K562 (cell line): Measurements from ENCODE around the gene SLC3A2. TPM values are rescaled to one million over a fixed set of nuclear protein-coding genes. Genes with fewer than 3 reads are reported as not detected.
A peak's percentile ranks its signal among the peaks of the same experiment; 100 is the strongest.

ENCODE experiments used
- ARID2 ChIP-seq: fragments of 450-650 bp; IDR thresholded peaks from 2 replicates; pipeline ENCODE4 v1.6.1; 2017; ENCODE audit warnings: antibody characterized with exemption, mild to moderate bottlenecking
- CC2D1A ChIP-seq: fragments of 450-650 bp; IDR thresholded peaks from 2 replicates; pipeline ENCODE4 v1.6.1; 2017; ENCODE audit warnings: mild to moderate bottlenecking
- CTBP1 ChIP-seq: fragments of 450-650 bp; IDR thresholded peaks from 2 replicates; pipeline ENCODE4 v1.6.1; 2016; ENCODE audit warnings: borderline replicate concordance
- GTF2F1 ChIP-seq: IDR thresholded peaks from 2 replicates; pipeline ENCODE4 v1.6.1; 2011; ENCODE audit warnings: low read depth, low read length, improper control_type of control experiment
- ILF3 ChIP-seq: fragments of 450-650 bp; IDR thresholded peaks from 2 replicates; pipeline ENCODE4 v1.6.1; 2018; ENCODE audit warnings: antibody characterized with exemption, mild to moderate bottlenecking, moderate library complexity, borderline replicate concordance
- MBD2 ChIP-seq: sonication (generic); IDR thresholded peaks from 2 replicates; pipeline ENCODE4 v1.6.1; 2016; ENCODE audit warnings: low read depth, borderline replicate concordance
- PHF8 ChIP-seq: fragments of 200-600 bp; sonication (generic); IDR thresholded peaks from 2 replicates; pipeline ENCODE4 v1.6.1; 2012; ENCODE audit warnings: mixed run types, mild to moderate bottlenecking, inconsistent platforms, low read length, moderate library complexity, borderline replicate concordance
- RBM34 ChIP-seq: fragments of 200-400 bp; formaldehyde crosslinking; IDR thresholded peaks from 2 replicates; pipeline ENCODE4 v1.6.1; 2018; ENCODE audit warnings: low read length, borderline replicate concordance; ENCODE audit not compliant: insufficient read depth
- U2AF1 ChIP-seq: fragments of 200-400 bp; formaldehyde crosslinking; optimal IDR thresholded peaks from 2 replicates; pipeline ENCODE3; 2017; ENCODE audit warnings: mild to moderate bottlenecking, low read depth, low read length, moderate library complexity
- ZNF316 ChIP-seq: fragments of 450-650 bp; IDR thresholded peaks from 2 replicates; pipeline ENCODE4 v1.6.1; 2016
- ZNF699 ChIP-seq: fragments of 250-450 bp; sonication (Bioruptor Pico); IDR thresholded peaks from 2 replicates; pipeline ENCODE4 v1.8.0; 2021; ENCODE audit warnings: mild to moderate bottlenecking, moderate library complexity; ENCODE audit not compliant: insufficient replicate concordance
- polyA plus RNA-seq, 8 experiments: library from polyadenylated mRNA; depleted of rRNA in 4 of 8; stranded (reverse) in 5 of 8; unstranded in 3 of 8; fragments of >200 nt; fragmentation: Nextera tagmentation in 2 of 8; fragmentation: Illumina TruSeq in 1 of 8; extraction: Ambion mirVana in 2 of 8; extraction: Trizol in 1 of 8; gene quantifications; 2 replicates each; pipeline versions ENCODE4 v1.2.1 to v1.2.3, GENCODE V29; 2011 to 2014; ENCODE audit warnings: inconsistent platforms in 1 of 8, missing spikeins in 1 of 8
- total RNA-seq, 7 experiments: library from RNA; depleted of rRNA in 6 of 7; stranded (reverse); fragments of >200 nt in 6 of 7; fragmentation: Illumina TruSeq in 2 of 7; extraction: Trizol in 2 of 7; gene quantifications; 2 replicates each; pipeline versions ENCODE4 v1.2.1 to v1.2.3, GENCODE V29; 2011 to 2021; ENCODE audit warnings: low replicate concordance in 1 of 7
- TF ChIP-seq, protein P1 (sequence below): fragments of 250-450 bp; sonication (Bioruptor Pico); IDR thresholded peaks from 2 replicates; pipeline ENCODE4 v1.4.0; 2020
- TF ChIP-seq, protein P2 (sequence below): sonication (generic); formaldehyde crosslinking; IDR thresholded peaks from 2 replicates; pipeline ENCODE4 v1.8.1; 2022; ENCODE audit warnings: missing genetic modification reagents
- TF ChIP-seq, protein P3 (sequence below): sonication (generic); formaldehyde crosslinking; IDR thresholded peaks from 2 replicates; pipeline ENCODE4 v1.8.0; 2022; ENCODE audit warnings: missing genetic modification reagents, mild to moderate bottlenecking, borderline replicate concordance
- TF ChIP-seq, protein P4 (sequence below): fragments of 450-650 bp; IDR thresholded peaks from 2 replicates; pipeline ENCODE4 v1.6.1; 2016; ENCODE audit warnings: low read depth

SLC3A2 gene
- total and polyA plus RNA-seq, 9 of the 15 experiments (the other 6 are each of a cell fraction or from before 2014, with no cell fraction given), result 20.0 to 296 (median 214) TPM

DNA sequence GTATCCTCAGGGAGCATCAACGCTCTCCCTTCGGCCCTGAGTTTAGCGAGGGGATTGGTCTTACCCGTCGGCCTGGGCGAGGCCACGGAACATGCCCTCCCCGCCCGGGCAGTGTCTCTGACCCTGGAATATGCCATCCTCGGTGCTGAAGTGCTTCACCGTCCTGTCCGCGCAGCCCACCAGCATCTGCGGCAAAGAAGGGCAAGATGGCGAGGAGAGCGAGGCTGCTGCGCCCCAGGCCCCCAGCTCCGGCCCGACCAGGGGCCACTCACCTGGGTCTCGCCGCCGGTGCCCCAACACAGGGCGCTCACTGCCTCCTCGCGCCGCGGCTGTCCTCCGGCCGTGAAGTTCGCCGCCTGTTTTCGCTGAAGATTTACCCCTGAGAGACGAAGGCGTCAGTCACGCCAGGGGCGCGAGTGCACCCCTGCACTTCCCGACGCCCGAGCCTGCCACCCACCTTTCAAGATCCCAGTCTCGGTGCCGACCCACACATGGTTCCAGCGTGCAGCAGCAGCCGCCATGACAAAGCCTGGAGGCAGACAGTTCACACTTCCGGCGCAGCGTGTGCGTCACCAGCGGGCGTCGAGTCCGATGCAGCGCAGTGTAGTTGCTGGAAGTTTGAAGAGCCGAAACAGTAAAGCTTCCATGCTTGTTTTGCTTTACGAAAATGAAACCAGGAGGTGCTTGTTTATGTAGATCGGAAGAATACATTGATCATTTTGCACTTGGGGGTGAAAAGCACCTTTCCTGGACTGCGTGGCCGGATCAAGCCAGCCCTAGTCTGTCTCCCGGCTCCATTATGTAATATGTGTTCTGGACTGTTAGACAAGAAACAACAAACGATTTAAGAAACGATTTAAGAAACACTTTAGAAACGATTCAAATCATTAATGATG is 41.4 kb upstream of the SLC3A2 start, which contains the start of gene WDR74 (continued):
- TF ChIP-seq, protein P1, sequence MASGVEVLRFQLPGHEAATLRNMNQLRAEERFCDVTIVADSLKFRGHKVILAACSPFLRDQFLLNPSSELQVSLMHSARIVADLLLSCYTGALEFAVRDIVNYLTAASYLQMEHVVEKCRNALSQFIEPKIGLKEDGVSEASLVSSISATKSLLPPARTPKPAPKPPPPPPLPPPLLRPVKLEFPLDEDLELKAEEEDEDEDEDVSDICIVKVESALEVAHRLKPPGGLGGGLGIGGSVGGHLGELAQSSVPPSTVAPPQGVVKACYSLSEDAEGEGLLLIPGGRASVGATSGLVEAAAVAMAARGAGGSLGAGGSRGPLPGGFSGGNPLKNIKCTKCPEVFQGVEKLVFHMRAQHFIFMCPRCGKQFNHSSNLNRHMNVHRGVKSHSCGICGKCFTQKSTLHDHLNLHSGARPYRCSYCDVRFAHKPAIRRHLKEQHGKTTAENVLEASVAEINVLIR (CRISPR knock-in tag), result peak; percentile 97
- no peak for TF ChIP-seq ARID2
- peak; percentile 79; the same call in 1 of the 2 replicates for TF ChIP-seq MBD2
- TF ChIP-seq U2AF1, result no peak
- TF ChIP-seq, protein P2, sequence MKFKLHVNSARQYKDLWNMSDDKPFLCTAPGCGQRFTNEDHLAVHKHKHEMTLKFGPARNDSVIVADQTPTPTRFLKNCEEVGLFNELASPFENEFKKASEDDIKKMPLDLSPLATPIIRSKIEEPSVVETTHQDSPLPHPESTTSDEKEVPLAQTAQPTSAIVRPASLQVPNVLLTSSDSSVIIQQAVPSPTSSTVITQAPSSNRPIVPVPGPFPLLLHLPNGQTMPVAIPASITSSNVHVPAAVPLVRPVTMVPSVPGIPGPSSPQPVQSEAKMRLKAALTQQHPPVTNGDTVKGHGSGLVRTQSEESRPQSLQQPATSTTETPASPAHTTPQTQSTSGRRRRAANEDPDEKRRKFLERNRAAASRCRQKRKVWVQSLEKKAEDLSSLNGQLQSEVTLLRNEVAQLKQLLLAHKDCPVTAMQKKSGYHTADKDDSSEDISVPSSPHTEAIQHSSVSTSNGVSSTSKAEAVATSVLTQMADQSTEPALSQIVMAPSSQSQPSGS (CRISPR knock-in tag), result no peak
- TF ChIP-seq ZNF316, result no peak
- TF ChIP-seq, protein P3, sequence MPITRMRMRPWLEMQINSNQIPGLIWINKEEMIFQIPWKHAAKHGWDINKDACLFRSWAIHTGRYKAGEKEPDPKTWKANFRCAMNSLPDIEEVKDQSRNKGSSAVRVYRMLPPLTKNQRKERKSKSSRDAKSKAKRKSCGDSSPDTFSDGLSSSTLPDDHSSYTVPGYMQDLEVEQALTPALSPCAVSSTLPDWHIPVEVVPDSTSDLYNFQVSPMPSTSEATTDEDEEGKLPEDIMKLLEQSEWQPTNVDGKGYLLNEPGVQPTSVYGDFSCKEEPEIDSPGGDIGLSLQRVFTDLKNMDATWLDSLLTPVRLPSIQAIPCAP (CRISPR knock-in tag), result no peak
- no peak; the same call in none of the 2 replicates for TF ChIP-seq GTF2F1
- TF ChIP-seq CTBP1, result peak; percentile 54; the same call in 1 of the 2 replicates
- TF ChIP-seq, protein P4, sequence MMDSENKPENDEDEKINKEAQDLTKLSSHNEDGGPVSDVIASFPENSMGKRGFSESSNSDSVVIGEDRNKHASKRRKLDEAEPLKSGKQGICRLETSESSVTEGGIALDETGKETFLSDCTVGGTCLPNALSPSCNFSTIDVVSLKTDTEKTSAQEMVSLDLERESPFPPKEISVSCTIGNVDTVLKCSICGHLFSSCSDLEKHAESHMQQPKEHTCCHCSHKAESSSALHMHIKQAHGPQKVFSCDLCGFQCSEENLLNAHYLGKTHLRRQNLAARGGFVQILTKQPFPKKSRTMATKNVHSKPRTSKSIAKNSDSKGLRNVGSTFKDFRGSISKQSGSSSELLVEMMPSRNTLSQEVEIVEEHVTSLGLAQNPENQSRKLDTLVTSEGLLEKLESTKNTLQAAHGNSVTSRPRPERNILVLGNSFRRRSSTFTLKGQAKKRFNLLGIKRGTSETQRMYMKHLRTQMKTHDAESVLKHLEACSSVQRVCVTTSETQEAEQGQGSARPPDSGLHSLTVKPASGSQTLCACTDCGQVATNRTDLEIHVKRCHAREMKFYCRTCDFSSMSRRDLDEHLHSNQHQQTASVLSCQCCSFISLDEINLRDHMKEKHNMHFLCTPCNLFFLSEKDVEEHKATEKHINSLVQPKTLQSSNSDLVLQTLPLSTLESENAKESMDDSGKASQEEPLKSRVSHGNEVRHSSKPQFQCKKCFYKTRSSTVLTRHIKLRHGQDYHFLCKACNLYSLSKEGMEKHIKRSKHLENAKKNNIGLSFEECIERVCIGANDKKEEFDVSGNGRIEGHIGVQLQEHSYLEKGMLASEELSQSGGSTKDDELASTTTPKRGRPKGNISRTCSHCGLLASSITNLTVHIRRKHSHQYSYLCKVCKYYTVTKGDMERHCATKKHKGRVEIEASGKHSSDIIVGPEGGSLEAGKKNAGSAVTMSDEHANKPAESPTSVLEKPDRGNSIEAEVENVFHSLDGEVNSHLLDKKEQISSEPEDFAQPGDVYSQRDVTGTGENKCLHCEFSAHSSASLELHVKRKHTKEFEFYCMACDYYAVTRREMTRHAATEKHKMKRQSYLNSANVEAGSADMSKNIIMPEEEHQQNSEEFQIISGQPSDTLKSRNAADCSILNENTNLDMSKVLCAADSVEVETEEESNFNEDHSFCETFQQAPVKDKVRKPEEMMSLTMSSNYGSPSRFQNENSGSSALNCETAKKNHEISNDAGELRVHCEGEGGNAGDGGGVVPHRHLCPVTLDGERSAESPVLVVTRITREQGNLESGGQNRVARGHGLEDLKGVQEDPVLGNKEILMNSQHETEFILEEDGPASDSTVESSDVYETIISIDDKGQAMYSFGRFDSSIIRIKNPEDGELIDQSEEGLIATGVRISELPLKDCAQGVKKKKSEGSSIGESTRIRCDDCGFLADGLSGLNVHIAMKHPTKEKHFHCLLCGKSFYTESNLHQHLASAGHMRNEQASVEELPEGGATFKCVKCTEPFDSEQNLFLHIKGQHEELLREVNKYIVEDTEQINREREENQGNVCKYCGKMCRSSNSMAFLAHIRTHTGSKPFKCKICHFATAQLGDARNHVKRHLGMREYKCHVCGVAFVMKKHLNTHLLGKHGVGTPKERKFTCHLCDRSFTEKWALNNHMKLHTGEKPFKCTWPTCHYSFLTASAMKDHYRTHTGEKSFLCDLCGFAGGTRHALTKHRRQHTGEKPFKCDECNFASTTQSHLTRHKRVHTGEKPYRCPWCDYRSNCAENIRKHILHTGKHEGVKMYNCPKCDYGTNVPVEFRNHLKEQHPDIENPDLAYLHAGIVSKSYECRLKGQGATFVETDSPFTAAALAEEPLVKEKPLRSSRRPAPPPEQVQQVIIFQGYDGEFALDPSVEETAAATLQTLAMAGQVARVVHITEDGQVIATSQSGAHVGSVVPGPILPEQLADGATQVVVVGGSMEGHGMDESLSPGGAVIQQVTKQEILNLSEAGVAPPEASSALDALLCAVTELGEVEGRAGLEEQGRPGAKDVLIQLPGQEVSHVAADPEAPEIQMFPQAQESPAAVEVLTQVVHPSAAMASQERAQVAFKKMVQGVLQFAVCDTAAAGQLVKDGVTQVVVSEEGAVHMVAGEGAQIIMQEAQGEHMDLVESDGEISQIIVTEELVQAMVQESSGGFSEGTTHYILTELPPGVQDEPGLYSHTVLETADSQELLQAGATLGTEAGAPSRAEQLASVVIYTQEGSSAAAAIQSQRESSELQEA, result no peak
- TF ChIP-seq PHF8, result peak; percentile 82; the same call in 1 of the 2 replicates
- TF ChIP-seq ZNF699 (CRISPR knock-in tag), result no peak
- TF ChIP-seq RBM34, result no peak
- peak; percentile 72; the same call in 1 of the 2 replicates for TF ChIP-seq ILF3
- TF ChIP-seq CC2D1A, result no peak
